GM21447 (cell line): ENCODE results near the gene IL31.

ENCODE experiments used
- ATAC-seq: cut with Tn5 transposase; IDR thresholded peaks from one replicate; pipeline ENCODE4 v1.9.1; 2021; ENCODE audit not compliant: unreplicated experiment

IL31 gene

GRCh38 chr12:122158700-122159285, 15.2 kb downstream of the IL31 start:
- ATAC-seq = no peak

- ATAC-seq = no peak
These were observed 18.3 kb downstream of the IL31 start for GRCh38 chr12:122155705-122156104.

GRCh38 chr12:122152754-122153153, 21.3 kb downstream of the IL31 start:
- ATAC-seq = no peak

DNA sequence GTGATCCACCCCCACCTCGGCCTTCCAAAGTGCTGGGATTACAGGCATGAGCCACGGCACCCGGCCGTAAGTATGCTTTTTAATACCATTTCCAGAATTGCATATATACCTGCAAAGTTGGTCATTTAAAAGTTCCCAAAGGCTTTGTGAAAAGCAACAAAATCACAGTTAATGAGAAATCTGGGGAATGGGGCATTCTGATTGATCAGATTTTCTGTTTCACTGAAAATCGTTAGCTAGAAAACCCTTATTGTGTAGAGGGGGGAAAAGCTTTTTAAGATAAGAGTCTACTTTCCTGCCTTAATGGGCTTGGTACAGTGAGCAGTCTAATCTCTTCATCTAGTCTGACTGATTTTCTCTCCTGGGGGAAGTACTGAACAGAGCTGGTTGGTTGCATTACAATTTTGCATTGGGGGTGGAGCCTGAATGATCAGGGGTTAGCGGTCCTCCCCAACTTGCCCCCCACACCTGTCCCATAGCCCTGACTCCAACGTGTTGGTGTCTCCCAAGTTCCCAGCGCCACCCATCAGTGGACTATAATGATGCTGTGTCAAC, 23.8 kb downstream of the IL31 start:
- ATAC-seq = no peak

DNA sequence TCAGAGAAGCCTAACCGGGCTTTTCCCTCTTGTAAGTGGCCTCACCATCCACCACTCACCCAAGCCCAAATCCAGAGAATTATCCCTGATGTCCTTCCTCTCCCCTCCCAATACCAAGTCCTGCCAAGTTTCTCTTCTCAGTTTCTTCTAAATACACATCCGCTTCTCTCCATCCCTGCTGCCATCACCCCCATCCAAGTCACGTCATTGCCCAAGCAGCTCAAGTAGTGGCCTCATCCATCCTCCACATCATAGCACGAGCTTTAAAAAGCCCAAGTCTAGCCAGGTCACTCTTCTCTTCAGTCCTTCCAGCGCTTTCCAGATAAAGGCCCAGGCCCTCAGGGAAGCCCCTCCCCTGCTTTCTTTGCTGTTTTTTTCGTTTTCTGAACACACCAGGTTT, 25.4 kb downstream of the IL31 start:
- no peak for ATAC-seq

- ATAC-seq = no peak
These were observed 26.3 kb downstream of the IL31 start for GRCh38 chr12:122147514-122148290.

DNA sequence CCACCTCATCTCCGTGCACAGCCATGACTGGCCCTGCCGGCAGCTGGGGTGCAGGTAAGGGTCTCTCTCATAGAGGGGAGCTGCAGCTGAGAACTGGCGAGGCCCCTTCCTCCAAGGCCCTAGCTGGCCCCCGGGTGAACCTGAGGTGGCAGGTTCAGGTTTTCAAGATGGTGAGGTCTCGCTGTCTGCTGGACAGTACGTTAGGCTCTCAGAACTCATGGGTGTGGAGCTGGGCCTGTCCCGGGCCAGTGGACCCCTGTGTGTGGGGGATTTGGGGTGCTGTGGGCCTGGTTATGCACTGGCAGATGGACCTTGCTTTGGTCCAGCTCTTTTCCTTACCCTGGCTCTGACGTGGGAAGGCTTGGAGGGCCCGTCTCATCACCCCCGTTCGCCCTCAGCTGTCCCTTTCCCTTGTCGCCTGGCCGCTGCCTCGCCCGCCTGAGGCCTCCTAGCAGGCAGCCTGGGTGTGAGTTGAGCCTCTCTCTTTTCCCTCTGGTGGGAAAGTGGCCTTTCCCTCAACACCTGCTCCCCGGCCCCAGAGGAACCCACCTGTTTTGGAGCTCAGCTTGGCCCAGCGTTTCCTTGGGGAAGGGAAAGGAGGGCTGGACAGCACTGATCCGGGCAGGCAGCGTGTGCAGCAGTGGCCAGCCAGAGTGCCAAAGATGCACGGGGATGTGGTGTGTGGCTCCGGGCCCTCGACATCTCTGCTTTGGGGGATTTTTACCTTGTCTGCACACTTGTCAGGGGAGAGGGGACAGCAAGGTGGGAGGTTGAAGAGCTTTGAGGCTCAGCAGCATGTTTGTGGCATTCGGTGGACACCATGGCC, 28.3 kb downstream of the IL31 start:
- ATAC-seq = no peak

- no peak for ATAC-seq
These were observed 29.1 kb downstream of the IL31 start for GRCh38 chr12:122144885-122145284.

- no peak for ATAC-seq
These were observed 31.2 kb downstream of the IL31 start for GRCh38 chr12:122142857-122143256.

DNA sequence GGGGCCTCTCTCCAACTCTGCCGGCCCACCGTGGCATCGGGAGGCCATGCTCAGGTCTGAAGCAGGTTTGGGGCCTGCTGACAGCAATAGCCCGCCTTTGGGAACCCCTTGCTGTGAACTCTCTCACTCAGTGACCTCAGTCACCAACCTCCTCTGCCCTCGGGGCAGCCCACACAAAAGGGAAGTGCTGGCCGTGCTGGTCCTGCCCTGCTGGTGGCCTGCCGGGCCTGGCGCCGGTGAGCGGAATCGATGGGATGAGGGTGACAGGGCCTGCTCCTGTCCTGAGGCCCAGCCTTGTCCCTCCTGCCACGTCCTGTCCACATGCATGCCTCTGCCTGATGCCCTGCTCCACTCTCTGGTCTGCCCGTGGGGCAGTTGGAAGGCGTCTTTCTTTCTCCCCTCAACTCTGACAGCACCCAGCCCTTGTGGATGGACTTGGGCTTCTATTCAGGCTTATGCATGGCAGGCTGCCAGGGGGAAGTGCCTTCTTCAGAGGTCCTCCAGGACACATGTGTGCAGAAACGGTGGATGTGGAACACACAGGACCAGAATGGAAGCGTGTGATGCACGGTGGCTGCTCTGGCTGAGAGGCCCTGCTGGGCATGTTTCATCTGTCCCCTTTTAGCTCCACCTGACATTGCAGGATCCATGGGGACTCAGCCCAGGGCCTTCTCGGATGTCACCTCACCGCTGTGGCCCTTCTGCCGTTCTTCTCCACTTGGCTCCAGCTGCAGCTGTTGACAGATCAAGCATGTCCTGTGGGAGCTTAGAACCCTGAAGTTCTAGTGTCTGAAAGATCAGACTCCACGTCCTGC, 31.9 kb downstream of the IL31 start:
- no peak for ATAC-seq

DNA sequence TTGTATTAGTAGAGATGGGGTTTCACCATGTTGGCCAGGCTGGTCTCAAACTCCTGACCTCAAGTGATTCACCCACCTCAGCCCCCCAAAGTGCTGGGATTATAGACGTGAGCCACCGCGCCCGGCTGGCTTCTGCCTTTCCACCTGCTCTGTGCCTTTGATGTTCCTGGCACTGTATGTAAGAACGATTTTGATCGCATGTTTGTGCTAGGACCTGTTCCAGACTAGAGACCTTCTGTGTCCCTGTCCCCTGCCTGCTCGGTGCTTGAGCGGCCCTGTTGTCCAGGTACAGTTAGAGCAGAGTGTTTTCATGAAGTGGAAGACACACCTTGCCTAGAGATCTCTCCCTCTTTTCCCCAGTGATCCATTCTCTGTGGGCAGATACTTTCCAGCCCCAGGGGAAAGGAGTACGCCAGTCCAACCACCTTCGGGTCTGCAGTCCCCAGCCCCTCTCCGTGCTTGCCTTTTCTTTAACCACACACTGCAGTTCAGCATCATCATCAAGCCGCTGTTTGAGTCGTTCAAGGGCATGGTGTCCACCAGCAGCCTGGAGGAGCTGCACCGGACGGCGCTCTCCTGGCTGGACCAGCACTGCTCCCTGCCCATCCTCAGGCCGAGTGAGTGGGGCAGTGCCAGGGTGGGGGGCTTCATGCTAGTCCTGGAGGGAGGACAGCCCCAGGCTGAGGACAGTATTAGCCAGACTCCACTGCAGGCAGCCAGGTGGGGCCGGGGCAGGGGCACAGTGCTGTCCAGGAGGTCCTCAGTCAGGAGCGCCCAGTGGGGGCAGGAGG, 33.4 kb downstream of the IL31 start:
- ATAC-seq = no peak

GRCh38 chr12:122139941-122140340, 34.1 kb downstream of the IL31 start:
- ATAC-seq = no peak

- no peak for ATAC-seq
These were observed 34.8 kb downstream of the IL31 start for GRCh38 chr12:122139266-122139665.

DNA sequence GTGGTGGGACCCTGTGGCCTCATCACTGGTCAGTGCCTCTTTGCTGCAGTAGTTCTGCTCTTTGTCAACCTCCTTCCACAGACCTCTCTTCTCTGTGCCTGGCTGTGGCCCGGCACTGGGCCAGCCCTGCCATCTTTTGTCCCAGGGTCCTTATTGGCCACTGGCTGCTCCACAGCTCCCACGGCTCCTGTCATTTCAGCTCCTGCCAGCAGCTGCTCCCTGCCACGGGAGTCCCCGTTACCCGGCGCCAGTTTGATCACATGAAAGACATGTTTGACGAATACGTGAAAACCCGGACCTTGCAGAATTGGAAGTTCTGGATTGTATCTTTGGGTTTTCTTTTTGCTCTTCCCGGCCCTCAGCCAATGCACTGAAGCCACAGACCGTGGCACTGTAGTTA, 35.4 kb downstream of the IL31 start:
- no peak for ATAC-seq

DNA sequence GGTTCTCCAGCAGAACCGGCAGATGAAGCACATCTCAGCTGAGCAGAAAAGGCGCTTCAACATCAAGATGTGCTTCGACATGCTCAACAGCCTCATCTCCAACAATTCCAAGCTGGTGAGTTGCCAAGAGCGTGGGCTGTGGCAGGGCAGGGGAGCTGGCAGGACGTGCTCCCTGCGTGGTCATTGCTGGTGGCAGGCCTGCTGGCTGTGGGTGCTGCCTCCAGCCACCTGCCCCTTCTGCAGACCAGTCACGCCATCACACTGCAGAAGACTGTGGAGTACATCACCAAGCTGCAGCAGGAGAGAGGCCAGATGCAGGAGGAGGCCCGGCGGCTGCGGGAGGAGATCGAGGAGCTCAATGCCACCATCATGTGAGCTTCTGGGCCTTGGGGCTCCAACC, 35.8 kb downstream of the IL31 start:
- ATAC-seq = no peak

DNA sequence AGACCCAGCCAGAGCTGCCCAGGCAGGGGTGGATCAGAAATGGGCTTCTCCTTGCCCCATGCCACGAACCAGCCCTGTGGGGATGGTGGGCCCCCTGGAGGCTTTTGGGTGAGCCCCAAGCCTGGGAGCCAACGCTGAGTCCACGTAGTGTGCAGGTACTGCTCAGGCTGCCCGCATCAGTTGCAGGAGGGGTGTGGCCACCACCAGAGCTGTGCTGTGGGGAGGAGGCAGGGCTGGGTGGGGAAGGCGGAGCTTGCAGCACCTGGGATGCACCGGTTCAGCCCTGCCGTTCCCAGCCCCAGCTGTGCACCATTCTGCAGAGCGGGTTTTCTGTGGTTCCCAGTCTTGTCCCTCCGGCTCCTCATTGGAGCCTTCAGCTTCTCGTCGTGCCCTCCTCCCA, 36.3 kb downstream of the IL31 start:
- no peak for ATAC-seq

GRCh38 chr12:122137229-122137628, 36.8 kb downstream of the IL31 start:
- no peak for ATAC-seq

GRCh38 chr12:122135437-122136031, 38.5 kb downstream of the IL31 start:
- no peak for ATAC-seq

DNA sequence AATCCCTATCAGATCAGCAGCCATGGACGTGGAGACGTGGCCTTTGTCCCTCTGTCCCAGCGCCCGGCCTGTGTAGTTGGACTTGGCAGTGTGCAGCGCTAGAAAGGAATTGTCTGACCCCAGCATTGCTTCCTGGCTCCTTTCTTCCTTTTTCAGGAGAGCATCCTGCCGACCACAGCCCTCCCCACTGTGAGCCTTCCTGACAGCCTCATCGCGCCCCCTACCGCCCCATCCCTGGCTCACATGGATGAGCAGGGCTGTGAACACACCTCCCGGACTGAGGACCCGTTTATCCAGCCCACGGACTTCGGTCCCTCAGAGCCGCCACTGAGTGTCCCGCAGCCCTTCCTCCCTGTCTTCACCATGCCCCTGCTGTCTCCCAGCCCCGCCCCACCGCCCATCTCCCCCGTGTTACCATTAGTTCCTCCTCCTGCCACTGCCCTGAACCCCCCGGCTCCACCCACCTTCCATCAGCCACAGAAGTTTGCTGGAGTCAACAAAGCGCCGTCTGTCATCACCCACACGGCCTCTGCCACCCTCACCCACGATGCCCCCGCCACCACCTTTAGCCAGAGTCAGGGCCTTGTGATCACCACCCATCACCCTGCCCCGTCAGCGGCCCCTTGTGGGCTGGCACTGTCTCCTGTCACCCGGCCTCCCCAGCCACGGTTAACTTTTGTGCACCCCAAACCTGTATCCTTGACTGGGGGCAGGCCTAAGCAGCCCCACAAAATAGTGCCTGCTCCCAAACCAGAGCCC, 40.6 kb downstream of the IL31 start:
- ATAC-seq = no peak
